ENCODE data around the gene DEGS1.
A peak's percentile ranks its signal among the peaks of the same experiment; 100 is the strongest.
"Not testable (repeated sequence)": the region's sequence is repeated elsewhere in the genome, so short reads cannot be mapped to it uniquely, and the experiment has no call there.

DEGS1 gene

DNA sequence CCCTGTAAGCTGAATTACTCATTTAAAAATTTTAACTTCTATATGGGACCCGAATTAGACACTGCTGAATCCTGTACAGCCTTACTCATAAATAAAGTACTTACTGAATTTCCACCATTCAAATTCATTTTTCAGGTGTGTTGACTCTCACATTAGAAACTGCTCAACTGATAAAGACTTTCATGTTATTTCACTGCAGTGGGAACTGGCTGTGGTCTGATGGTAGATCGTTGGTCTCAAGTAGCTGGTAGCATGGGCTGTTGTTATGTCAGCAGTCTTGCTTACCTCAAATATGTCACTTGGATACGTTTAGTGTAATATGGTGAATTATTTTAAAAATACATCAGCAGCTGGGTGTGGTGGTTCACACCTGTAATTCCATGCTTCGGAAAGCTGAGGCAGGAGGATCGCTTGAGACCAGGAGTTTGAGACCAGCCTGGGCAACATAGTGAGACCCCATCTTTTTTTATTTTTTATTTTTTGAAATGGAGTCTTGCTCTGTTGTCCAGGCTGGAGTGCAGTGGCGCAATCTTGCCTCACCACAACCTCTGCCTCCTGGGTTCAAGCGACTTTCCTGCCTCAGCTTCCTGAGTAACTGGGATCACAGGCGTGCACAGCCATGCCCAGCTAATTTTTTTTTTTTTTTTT is 10.4 kb downstream of the DEGS1 start:
- ATAC-seq: peak; percentile 42
- DNase-seq (ENCODE audit: low spot score in 2 of 2): no peak
- Mint-ChIP-seq H3K4me1 (peaks cover 10% of the 10 kb centered on the region), H3K27ac (no peak overlapping the region), H3K36me3 (peaks cover 77% of the 10 kb centered on the region), H3K4me3 (no peak overlapping the region), H3K9me3 (no peaks in the 10 kb centered on the region)

DNA sequence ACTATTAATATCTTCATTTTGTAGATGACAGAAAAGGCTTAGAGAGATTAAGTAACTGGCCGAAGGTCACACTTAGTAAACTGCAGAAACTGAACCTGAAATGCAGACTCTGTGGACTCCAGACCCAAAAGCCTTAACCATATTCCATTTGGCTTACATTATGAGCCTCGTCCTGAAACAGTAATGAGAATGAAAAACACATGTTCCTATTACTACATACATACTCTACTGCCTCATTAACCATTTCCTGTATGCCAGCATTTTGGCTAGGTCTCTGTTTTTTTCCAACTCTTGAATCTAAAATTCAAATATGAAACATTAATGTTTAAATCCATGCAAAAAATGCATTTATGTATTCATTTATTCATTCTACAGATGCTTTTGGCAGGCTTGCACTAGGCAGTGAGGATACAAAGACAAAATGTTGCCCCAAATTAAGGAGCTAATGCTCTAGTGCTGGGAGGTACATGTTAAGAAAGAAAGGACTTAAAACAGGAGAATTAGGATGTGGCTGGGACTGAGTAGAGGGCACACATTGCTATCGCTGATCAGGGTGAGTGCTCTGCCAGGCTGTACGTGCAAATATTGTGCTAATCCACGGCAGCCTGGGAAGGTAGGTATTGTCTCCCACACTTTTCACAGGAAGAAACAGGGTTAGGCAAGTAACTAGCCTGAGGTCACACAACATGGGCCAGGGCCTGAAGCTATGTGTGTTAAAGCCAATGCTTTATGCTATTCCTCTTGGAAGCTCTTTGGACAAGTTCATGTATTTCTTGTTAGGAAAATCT is 14.0 kb downstream of the DEGS1 start:
- ATAC-seq (no peak), DNase-seq (ENCODE audit: low spot score in 2 of 2) (no peak)
- Mint-ChIP-seq H3K9me3 (no peaks in the 10 kb centered on the region), H3K4me3 (no peak overlapping the region), H3K4me1 (peaks cover 5% of the 10 kb centered on the region), H3K36me3 (peaks cover 42% of the 10 kb centered on the region), H3K27ac (no peak overlapping the region)

DNA sequence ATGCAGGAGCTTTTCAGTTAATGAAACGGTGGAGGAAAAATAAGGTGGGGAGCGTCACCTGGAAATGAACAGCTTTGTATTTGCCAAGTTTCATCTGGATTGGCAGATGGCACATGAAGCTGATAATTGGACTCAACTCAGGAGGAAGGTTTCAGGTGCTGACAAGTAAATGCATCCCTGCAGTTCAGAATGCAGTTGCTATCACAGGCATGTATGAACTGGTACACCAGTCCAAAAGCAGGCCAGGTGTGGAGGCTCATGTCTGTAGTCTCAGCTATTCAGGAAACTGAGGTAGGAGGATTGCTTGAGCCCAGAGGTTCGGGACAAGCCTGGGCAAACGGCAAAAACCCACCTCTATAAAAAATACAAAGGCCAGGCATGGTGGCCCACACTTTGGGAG is 15.5 kb downstream of the DEGS1 start:
- H3K4me3 Mint-ChIP-seq: no peak overlapping the region
- H3K9me3 Mint-ChIP-seq: no peaks in the 10 kb centered on the region
- peaks cover 26% of the 10 kb centered on the region for H3K36me3 Mint-ChIP-seq
- DNase-seq (ENCODE audit: low spot score in 2 of 2) (no peak), ATAC-seq (no peak)
- peaks cover 5% of the 10 kb centered on the region for H3K4me1 Mint-ChIP-seq
- H3K27ac Mint-ChIP-seq: peak overlapping the region; percentile 1

DNA sequence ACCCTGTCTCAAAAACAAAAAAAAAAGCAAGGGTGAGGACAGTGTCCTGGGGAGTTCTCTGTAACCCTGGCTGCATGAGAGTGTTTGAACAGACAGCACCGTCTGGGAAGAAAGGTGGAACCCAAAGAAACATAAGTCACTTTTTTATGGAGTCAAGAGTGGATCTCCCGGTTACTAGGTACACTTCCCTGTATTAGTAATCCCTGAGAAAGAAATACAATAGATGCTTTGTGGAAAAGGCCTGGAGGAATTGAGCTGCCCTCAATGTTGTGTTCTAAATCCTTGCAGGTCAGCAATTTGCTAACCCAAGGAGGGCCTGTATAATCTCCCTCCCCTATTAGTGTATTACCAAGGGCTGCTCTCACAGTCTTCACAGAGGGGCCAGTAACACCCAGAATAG is 16.6 kb downstream of the DEGS1 start:
- H3K4me3 Mint-ChIP-seq: no peak overlapping the region
- H3K9me3 Mint-ChIP-seq: no peaks in the 10 kb centered on the region
- peaks cover 8% of the 10 kb centered on the region for H3K4me1 Mint-ChIP-seq
- no peak overlapping the region for H3K27ac Mint-ChIP-seq
- no peak for DNase-seq (ENCODE audit: low spot score in 2 of 2)
- ATAC-seq: no peak
- H3K36me3 Mint-ChIP-seq: peaks cover 15% of the 10 kb centered on the region

DNA sequence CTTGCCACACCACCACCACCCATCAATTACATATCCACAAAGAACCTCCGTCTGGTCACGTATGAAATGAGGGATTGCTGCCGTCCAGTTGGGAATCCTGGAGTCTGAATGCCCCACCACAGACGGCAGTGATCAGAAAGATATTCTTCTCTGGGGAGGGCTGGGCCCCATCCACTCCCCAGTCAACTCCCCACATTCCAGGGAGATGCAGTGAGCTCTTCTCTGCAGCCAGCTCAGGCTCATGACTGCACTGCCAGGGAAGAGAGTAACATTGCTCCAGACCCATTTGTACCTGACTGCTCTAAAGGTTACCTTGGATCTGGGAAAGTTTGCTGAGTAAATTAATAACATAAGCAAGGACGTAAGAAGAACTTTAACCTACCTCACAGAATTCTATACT is 18.3 kb downstream of the DEGS1 start:
- Mint-ChIP-seq H3K36me3 (no peaks in the 10 kb centered on the region), H3K9me3 (no peaks in the 10 kb centered on the region), H3K4me1 (peaks cover 11% of the 10 kb centered on the region), H3K27ac (no peak overlapping the region), H3K4me3 (no peak overlapping the region)
- ATAC-seq (no peak), DNase-seq (ENCODE audit: low spot score in 2 of 2) (no peak)

DNA sequence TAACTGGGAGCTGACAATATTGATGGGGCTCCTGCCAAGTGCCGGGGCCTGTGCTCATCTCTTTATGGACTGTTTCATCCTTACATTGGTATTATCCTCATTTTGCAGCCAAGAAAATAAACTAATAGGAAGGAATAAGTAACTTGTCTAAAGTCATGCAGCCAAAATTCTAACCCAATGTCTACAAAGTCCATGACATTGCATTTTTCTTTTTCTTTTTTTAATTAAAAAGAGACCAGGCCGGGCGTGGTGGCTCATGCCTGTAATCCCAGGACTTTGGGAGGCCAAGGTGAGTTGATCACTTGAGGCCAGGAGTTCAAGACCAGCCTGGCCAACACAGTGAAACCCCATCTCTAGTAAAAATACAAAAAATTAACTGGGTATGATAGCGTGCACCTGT is 18.8 kb downstream of the DEGS1 start:
- ATAC-seq (no peak), DNase-seq (ENCODE audit: low spot score in 2 of 2) (no peak)
- H3K4me1 Mint-ChIP-seq: peaks cover 11% of the 10 kb centered on the region
- H3K27ac Mint-ChIP-seq: no peak overlapping the region
- H3K4me3 Mint-ChIP-seq: no peak overlapping the region
- no peaks in the 10 kb centered on the region for H3K36me3 Mint-ChIP-seq
- no peaks in the 10 kb centered on the region for H3K9me3 Mint-ChIP-seq

DNA sequence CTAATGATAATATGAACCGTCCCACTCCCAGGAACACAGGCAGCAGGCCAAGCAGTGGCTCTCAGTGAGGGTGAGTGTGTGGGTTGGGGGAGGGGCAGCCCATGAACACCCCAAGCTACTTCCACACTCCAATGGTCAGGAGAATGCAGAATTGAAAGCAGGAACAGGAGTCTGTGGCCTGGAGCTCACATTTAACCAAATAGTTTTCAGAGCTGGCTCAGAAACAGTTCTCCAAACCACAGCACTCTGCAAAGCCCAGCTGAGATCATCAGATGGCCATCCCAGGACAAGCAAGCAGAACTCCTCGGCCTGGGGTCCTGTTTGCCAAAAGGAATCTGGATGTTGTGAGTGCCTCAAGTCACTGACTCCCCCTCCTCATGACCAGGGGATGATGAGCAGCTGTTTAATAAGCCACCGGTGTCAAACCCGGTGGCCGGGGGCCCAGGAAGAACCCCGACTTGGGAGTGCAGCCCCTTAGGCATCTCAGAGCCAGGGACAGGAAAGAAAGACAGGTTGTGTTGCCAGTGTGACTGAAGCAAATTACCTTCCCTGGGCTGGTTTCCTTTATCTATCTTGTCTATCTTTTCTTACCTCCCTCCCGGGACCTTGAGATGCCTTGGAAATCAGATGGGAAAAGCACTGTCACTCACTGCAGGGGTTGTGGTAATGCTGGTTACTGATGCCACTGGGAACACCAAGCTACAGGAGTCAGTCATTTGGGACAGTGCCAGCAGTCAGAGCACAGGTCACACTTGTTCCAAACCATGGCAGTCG is 20.4 kb downstream of the DEGS1 start:
- Mint-ChIP-seq H3K9me3 (no peaks in the 10 kb centered on the region), H3K27ac (no peak overlapping the region), H3K4me1 (peaks cover 11% of the 10 kb centered on the region), H3K4me3 (no peak overlapping the region), H3K36me3 (no peaks in the 10 kb centered on the region)
- DNase-seq (ENCODE audit: low spot score in 2 of 2) (no peak), ATAC-seq (no peak)

DNA sequence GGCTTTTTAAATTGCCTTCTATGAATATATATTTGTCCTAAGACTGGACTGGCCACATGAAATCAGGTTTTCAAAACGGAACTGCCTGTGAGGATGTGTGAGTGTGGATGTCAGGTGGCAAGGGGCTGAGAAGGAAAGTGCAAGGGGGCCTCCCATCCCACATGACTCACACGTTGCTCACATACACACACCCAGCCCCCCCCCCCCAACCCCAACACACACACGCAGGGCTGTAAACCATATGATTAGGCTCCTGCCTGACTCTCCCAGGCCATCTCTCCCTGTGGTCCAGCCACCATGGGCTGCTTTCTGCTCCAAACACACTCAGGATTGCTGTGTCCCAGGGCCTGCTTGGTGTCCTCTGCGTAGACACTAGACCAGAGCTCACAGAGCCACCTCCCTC is 22.4 kb downstream of the DEGS1 start:
- no peaks in the 10 kb centered on the region for H3K9me3 Mint-ChIP-seq
- H3K27ac Mint-ChIP-seq: peak overlapping the region; percentile 33
- H3K4me3 Mint-ChIP-seq: peak overlapping the region; percentile 62
- DNase-seq (ENCODE audit: low spot score in 2 of 2) (no peak), ATAC-seq (peak; percentile 89)
- H3K36me3 Mint-ChIP-seq: no peaks in the 10 kb centered on the region
- H3K4me1 Mint-ChIP-seq: peaks cover 11% of the 10 kb centered on the region

DNA sequence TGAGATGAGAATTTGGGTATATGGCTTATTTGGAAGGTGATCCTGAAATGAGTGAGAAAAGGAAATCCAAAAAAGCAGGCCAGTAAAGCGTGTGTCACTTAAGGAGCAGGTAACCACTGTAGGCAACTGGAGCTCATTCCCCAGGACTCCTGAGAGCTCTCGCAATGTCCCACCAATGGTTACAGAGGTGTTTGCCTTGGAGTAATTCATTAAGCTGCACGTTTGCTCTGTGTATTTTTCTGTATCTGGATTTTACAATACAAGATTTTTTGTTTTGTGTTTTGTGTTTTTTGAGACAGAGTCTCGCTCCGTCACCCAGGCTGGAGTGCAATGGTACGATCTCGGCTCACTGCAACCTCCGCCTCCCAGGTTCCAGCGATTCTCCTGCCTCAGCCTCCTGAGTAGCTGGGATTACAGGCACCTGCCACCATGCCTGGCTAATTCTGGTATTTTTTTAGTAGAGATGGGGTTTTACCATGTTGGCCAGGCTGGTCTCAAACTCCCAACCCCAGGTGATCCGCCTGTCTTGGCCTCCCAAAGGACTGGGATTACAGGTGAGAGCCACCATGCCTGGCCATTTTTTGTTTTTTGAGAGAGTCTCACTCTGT is 23.0 kb downstream of the DEGS1 start:
- H3K4me3 Mint-ChIP-seq: peak overlapping the region; percentile 62
- H3K9me3 Mint-ChIP-seq; ATAC-seq; H3K36me3 Mint-ChIP-seq; DNase-seq (ENCODE audit: low spot score in 2 of 2): not testable (repeated sequence)
- peaks cover 11% of the 10 kb centered on the region for H3K4me1 Mint-ChIP-seq
- H3K27ac Mint-ChIP-seq: peak overlapping the region; percentile 33

DNA sequence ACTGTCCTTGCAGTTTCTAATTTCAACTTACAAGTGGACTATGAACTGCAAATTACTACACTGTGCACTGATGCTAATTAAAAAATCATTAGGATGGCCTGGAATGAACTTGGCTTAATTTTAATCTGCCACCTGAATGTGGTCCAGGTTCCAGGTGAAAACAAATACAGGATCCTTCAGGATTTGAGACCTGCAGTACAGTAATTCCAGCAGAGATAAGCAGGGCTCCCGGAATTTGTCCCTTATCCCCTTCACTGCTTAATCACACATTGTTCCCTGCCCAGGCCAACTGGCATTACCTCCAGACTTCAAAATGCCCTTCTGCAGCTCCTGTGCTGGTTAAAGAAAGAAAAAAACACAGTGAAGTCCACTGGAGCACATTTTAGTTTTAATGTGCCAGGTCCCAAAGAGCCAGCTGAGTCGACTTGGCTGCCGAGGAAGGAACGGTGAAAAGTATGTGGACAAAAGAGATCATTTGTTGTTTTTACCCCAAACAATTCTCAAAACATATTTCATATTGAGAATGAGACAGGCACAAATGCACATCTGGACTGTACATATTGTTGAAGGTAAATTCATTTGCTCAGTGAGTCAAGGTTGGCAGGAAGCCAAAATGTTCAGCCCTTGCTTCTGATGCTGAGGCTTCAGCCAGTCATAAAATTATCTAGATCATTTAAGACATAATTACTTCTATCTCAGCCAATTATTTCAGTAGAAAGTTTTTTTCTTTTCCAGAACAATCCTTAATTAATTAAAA is 28.3 kb downstream of the DEGS1 start:
- no peak overlapping the region for H3K4me3 Mint-ChIP-seq
- H3K27ac Mint-ChIP-seq: no peak overlapping the region
- no peaks in the 10 kb centered on the region for H3K9me3 Mint-ChIP-seq
- ATAC-seq (no peak), DNase-seq (ENCODE audit: low spot score in 2 of 2) (no peak)
- H3K36me3 Mint-ChIP-seq: no peaks in the 10 kb centered on the region
- H3K4me1 Mint-ChIP-seq: no peaks in the 10 kb centered on the region

DNA sequence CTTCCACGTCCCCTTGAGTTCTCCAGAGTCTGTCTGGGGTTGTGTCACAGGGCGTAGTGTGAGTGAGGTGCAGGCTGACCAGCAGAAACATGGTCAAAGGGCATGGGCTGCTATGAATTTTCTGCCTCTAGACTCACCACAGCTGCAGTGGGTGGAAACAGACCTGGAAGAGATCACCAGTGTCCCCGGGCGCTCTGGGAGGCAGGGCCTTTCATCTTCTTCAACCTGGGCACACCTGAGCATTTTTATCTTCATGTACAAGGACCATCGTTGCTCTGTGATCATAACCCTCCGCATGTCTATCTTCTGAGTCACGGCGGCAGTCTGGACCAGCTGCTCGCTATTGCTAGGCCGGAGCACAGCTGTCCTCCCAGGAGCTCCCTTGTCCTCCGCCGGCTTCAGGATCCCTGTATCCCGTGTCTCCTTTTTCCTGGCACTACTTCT is 29.6 kb downstream of the DEGS1 start:
- DNase-seq (ENCODE audit: low spot score in 2 of 2) (no peak), ATAC-seq (no peak)
- Mint-ChIP-seq H3K36me3 (no peaks in the 10 kb centered on the region), H3K4me3 (no peak overlapping the region), H3K27ac (no peak overlapping the region), H3K9me3 (no peaks in the 10 kb centered on the region), H3K4me1 (no peaks in the 10 kb centered on the region)

DNA sequence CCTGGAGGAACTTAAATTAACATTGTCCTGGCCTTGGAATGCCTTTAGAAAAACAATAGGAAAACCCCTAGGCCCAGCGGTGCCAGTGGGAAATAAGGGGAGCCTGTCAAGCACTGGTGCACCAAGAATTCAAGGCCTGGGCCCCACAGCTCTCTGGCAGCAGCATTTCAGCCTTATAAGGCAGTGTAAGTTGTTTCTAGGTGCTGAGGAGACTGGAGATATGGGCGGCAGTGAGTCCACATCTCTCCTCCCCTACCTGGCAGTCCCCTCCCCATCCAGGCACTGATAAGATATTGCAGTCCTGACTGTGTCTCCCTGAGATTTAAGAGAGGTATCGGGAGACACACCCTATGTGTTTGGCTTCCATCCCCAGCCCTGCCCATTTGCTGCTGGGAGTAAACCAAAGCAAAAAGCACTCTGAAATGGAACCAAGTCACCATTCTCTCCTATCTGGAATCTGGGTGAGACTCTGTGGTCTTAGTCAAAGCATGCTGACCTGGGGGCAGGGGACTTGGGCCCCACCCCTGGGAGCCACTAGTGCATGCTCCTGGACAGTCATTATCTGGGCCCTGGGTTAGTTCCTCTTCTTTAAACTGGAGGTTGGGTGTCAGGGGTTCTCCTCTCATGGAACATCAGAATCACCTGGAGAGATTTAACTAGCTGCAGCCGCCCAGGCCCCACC is 30.5 kb downstream of the DEGS1 start:
- Mint-ChIP-seq H3K36me3 (no peaks in the 10 kb centered on the region), H3K27ac (no peak overlapping the region), H3K9me3 (no peaks in the 10 kb centered on the region), H3K4me3 (no peak overlapping the region), H3K4me1 (no peaks in the 10 kb centered on the region)
- no peak for DNase-seq (ENCODE audit: low spot score in 2 of 2)
- peak; percentile 44 for ATAC-seq

DNA sequence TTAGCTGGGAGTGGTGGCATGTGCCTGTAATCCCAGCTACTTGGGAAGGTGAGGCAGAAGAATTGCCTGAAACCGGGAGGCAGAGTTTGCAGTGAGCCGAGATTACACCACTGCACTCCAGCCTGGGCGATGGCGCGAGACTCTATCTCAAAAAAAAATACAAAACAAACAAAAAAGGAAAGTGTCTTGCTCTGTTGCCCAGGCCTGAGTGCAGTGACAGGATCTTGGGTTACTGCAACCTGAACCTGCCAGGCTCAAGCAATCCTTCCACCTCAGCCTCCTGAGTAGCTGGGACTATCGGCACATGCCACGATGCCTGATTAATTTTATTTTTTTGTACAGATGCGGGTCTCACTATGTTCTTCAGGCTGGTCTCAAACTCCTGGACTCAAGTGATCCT is 33.3 kb downstream of the DEGS1 start:
- no peaks in the 10 kb centered on the region for H3K9me3 Mint-ChIP-seq

More for the DNA sequence above, 33.3 kb downstream of the DEGS1 start:
- Mint-ChIP-seq H3K27ac (no peak overlapping the region), H3K36me3 (no peaks in the 10 kb centered on the region), H3K4me1 (no peaks in the 10 kb centered on the region), H3K4me3 (no peak overlapping the region)
- ATAC-seq (no peak), DNase-seq (ENCODE audit: low spot score in 2 of 2) (no peak)
